ENCODE data around the gene MEG3.

MEG3 gene

DNA sequence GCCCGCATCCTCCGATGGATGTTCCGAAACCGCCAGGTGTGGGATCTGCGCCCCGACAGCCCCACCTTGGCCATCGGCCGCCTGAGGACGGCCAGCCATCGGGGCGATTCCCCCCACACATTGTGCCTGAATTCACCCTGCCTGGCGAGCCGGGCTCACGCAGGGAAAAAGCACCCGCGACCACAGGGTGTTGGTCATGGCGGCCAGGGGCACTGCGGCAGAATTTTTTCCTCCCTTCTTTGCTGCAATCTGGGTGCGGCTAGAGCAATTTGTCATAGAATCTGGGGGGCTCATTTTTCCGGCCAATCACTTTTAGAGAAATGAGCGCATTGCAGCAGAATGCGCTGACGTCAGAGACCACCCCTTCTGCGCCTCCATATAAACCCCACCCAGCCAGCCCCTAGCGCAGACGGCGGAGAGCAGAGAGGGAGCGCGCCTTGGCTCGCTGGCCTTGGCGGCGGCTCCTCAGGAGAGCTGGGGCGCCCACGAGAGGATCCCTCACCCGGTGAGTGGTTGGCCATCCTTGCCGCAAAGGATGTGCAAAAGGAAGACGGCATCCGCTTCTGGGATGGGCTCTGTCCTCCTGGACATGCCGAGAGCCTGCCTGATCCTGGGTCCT is at the start of gene MEG3:
Gene MEG3, plus strand, starts transcription at position 406 of the 619 bp plus-strand sequence.
- intact Hi-C loops (cut with DNase I) = no loop called here
- peak; percentile 29 to 88 (median 68) for DNase-seq

DNA sequence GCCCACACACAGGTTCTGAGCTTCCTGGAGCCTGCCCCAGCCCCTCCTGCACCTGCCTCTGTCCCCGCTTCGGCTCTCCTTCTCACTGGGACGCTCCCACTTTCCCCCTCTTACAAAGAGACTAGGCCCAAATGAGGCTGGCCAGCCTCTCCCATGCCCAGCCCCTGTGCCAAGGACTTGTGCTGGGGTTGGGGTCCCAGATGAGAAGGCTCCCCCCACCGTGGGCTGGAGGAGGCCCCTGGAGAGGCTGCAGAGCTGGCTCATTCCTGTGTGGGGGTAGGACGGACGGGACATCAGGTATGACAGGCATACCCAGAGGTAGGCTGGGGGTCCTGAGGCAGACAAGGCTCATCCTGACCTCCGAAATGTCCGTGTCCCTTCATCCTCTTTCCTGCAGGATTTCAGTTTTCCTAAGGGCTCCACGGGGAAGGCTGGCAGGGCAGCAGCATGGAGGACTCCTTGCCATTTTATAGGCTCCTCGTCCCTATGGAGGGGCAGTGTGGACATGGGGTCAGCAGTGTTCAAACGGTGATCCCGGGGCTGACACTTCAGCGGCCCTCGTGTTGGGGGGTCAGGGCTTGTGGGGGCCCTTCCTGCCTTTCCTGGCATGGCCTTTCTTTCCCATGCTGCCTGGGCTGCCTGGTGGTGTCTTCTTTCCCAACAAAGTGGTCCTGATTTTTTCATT is 49.1 kb upstream of the MEG3 start:
- intact Hi-C loops (cut with DNase I) = no loop called here
- peak in 11 of 42 donors; percentile 2 to 36 (median 13) for DNase-seq

DNA sequence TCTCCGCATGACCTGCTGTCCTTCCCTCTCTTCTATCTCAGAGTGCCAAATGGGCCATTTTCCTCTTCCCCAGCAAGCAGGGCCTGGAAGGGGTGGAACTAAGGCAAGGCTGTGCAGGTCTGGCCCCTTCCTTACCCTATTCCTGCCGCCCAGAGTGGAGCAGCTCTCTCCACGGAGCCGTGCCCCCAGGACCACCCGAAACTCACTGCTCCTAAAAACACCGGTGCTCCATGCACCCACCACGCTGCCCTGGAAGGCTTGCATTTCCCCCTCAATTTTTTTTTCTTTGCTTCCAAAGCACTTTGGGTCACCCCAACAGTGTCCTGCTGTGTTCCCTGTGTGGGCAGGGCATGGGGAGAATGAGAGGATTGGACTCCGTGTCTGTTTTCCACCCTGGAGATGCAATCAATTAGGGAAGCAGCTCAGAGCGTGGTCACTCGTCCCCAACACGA is 48.5 kb upstream of the MEG3 start:
- intact Hi-C loops (cut with DNase I) = no loop called here
- peak in 10 of 42 donors; percentile 2 to 32 (median 6) for DNase-seq

DNA sequence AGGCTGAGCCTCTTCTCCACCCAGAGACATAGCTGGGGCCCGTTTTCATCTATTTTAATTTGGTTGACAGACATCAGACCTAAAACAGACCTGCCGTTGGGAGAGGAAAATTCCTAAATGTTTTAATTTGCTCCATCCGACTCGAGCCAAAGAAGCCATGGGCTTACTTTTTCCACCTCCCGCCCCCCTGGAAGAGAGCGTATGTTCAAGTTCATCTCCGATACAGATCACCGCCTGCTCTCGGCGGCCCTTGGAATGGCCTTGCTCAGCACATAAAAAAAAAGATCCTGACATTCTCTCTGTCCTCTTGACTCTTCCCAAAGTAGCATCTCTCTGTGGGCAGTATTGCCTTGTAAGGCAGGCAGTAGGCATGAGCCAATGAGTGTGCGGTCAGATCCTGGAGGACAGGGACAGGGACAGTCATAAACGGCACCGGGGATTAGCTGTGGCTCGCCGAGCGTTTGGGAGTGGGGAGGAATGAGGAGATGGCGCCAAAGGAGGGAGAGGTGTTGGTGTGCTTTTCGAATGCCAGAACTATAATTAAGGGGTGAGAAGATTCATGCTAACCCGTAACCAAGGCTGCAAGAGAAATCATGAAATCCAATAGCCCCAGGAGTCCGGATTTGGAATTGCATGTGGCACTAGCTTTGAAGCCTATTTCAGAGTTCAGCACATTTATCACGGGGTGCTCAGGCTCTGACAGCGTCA is 47.9 kb upstream of the MEG3 start:
- intact Hi-C loops (cut with DNase I) = no loop called here
- peak in 12 of 42 donors; percentile 1 to 33 (median 7) for DNase-seq

DNA sequence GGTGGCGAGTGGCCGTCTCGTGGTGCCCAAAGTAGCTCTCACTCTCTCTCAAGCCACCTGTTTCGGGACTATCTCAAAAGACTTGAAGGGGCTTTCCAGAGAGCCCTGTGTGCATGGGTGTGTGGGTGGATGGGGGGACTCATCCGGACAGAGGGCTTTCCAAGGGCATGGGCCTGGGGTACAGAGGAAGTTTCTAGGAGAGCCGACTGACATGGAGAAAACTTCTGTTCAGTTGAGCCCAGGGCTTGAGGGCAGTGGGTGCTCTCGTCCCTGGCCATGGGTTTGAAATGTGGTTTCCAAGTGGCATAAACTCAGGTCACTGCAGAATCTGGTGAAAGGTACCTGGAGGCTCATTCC is 47.4 kb upstream of the MEG3 start:
- DNase-seq = peak in 7 of 42 donors; percentile 0 to 37 (median 9)
- intact Hi-C loops (cut with DNase I) = no loop called here

DNA sequence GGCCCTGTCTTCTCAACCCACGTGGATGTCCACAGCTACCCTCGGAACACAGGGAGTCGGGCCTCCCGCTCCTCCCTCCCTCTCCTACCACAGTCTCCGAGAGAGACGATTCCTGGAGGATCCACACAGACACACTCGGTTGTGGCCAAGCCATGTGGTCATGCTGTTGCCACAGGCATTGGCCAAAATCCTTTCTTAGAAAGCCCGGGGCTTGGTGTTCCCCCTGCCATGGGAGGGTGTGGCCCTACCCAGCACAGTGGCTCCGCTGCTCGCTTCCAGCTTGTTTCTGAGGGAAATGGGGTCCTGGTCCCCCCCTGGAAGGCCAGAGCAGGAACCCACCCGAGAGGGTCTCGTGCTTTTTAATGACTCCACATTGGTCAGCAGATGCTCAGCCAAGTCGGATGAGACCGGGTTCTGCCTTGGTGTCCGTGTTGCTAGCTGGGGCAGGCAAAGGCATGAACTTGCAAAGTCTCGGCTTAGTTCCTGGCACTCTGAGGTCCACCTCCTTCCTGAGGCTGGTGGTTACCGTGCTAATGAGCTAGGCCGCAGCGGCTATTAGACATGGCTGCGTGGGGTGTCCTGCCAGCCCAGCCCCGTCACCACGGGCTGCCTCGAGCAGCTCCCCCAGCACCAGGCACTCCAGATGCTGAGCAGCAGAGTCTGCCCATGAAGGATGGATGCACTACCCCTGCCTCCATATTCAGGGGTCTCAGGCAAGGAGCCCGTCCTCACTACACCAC is 46.8 kb upstream of the MEG3 start:
- intact Hi-C loops (cut with DNase I) = no loop called here
- DNase-seq = peak in 13 of 42 donors; percentile 2 to 36 (median 11)

DNA sequence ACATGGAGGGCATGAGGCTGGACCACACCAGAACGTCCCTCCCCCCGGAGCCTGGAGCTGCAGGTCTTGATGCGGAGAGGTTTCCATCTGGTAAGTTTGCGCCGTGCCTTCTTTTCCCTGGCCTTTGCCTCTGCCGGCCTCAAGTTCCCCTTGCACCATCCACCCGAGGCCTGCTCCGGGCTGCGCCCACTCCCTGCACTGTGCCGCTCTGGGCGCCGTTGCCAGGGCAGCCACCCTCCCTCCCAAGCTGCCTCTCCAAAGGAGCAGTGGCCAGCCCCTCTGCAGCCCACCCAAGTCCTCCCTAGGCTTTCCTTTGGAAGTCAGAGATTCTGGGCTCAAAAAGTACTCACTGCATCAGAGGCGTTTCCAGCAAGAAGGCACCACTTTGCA is 46.2 kb upstream of the MEG3 start:
- intact Hi-C loops (cut with DNase I) = no loop called here
- DNase-seq = peak in 9 of 42 donors; percentile 4 to 27 (median 10)

DNA sequence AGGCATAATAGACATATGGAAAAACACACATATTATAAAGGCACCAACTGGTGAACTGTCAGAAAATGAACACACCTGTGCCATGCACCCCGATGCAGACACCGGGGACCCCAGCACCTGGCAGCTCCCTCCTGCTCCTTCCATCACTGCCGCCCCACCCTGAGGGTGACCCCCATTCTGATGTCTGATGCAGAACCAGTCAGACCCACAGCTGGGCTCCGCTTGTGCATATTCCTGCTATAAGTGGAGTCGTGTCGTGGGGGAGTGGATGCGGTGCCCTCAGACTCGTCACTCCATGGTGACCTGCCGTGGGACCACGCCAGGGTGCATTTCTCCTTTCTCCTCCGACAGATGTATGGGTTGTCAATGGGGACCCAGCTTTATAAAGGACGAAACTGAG is 45.7 kb upstream of the MEG3 start:
- intact Hi-C loops (cut with DNase I) = no loop called here
- peak in 8 of 42 donors; percentile 3 to 34 (median 20) for DNase-seq

DNA sequence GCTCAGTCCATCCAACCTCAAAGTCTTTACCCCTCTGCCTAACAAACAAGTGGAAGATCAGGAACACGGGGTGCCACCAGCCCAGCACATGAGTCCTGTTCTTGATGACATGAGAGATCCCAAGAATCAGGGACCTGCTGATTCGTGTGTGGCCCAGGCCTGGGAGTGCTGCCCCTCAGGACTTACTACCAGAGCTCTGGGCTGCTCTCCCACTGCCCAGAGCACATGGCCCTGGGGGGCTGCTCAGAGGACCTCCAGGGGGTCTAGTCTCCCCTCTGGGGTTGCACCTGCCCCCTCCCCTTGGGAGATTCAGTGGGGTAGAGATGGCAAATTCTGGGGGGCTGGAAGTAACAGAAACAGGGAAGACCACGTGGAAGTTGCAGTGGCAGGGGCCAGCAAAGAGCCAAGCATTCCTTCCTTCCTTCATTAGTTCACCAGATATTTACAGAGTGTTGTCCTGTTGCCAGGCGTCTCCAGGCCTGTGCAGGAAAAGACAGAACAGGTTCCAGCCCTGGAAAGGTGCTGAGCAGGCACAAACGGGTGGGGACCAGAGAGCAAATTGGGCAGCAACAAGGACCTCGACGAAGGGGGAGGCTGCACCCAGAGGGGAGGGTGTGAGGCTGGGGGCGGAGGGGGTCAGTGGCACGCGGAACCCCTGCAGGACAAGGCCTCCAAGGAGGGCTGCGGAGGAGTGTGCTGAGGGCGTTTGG is 45.1 kb upstream of the MEG3 start:
- intact Hi-C loops (cut with DNase I) = no loop called here
- DNase-seq = peak in 10 of 42 donors; percentile 0 to 36 (median 14)

DNA sequence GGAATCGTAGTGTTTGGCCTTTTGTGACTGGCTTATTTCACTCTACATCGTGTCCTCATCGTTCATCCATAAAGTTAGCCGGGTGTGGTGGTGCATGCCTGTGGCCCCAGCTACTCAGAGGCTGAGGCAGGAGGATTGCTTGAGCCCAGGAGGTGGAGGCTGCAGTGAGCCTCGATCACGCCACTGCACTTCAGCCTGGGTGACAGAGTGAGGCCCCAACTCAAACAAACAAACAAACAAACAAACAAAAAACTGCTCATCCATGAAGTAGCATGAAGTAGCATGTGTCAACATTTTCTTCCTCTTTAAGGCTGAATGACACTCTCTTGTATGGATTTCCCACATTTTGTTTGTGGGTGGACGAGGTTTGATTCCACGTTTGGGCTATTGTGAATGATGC is 44.0 kb upstream of the MEG3 start:
- intact Hi-C loops (cut with DNase I) = no loop called here
- peak in 2 of 42 donors; percentile 2 to 4 for DNase-seq

DNA sequence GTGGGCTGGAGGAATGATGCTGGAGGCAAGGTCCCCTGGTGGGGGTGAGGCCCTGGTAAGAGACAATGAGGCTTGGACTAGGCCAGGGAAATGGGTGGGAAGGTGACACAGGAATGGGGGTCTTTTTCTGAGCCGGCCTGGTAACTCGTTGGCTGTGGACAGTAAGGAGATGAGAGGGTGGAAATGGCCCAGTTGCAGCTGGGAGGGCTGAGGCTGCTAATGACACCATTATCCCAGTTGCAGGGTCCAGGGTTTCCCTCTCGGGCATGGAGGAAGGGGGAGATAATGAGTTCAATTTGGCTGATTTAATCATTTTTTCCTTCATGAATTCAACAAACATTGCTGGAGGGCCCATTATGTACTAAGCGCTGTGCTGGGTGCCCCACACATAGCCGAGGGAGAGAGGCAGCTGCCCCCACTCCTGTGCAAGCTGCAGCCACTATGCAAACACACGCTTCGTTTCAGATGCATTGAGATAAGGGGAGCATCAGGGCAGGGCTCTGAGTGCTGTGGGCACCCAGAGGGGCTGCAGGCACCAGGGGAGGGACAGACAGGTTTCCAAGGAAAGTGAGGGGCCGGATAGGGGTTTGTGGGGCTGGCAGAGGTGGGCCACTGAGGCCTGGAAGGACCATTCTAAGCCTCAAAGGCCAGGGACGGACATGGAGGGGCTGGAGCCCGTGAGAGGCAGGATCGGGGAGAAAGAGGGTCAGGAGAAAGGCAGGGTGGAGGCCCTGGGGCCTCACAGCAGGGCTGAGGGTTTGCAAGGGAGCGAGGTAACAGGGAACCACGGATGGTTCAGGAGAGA is 43.2 kb upstream of the MEG3 start:
- peak in 2 of 42 donors; percentile 9 to 10 for DNase-seq
- intact Hi-C loops (cut with DNase I) = no loop called here

DNA sequence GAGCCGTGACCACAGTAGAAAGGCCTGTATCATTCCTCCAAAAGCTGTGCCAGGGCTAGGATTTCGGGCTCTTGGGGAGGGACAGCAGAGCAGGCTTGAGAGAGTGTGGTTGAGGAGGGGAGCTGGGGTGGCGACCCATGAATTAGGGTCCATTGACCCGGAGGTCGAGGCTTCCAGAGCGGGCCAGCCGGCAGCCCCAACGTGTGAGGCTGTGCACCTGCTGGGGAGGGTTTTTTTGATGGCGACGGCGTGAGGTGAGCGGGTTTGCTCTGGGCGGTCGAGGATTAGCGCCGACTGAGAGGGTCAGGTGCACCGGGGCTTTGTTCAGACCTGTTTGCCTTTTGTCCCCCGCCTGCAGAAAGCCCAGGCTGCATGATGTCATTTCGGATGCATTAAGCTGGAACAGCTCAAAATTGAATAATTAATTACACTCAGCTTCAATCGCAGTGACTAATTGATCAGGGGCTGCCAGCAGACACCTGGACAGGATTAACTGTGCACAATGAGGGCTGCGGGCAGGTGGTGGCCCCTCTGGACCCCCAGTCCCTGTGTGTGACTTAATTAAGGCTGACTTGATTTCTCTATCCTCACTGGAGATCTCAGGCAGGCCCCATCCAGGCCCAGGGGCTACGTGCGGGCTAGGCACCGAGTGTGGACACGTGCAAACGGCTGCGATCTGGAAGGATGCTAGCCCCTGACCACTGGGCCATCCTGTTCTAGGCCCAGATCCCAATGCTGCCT is 42.1 kb upstream of the MEG3 start:
- intact Hi-C loops (cut with DNase I) = no loop called here
- peak in 1 of 42 donors; percentile 13 for DNase-seq

DNA sequence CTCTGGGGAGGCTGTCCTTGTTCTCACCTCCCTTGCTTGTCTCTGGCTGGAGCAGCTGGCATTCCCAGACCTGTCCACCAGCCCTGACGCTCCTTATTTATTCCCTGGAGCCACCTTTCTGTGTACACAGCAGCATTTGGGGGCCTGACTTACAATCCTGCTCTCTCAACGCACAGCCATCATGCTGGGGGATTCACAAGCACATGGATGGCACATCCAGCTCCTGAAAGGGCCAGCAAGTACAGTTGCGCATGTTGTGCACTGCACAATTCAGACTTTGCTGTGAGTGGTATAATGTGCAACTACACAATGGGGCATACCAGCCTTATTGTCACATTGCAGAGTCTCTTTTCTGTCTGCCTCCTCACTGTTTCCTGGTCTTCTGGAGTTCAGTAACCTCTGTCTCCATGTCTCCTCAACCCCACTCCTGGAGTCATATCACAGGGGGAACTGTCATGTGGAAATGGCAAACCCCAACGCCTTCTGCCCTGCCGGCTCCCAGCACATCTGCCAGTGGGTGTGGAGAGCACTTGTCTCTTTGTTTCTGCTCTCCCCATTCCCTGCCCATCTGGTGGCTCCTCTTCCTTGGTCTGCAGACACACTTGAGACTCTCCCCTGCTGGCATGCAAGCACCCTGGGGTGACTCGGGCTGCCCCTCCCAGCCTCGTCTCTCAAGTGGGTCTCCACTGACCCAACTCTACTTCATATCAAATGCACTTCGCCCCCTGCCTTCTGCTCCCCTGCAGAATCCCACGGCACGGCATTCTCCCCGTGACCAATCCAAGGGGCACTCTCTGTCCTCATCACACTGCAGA is 41.2 kb upstream of the MEG3 start:
- DNase-seq = no peak
- intact Hi-C loops (cut with DNase I) = no loop called here

DNA sequence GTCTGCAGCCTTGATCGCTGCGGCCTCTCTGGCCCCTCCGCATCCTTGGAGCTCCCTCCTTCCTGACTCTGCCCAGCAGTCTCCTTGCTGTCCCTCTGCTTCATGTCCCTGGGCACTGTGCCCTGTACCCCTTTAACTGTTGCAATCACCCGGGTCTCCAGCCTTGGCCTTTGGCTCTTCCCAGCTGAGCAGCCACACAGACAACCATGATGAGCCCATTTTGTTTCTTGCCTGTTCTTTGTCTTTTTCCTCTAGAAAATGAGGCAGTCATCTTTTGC is 40.6 kb upstream of the MEG3 start:
- no peak for DNase-seq
- intact Hi-C loops (cut with DNase I) = no loop called here

DNA sequence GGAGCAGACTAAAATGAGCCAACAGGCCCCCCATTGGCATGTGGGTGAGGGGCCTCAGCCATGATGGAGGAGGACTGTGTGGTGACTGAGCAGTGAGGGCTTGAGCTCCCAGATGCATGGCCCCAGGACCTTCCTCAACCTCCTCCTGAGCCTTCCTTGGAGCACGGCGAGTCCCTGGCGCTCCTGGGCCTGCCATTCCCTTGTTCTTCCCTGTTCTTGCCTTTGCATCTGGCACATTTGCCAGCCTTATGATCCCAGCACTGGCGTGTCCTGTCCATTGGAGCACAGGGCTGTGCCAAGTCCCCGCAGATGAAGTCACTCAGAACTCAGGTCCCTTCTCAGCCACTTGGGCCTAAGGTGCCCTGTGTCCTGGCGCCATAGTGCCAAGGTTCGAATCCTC is 40.3 kb upstream of the MEG3 start:
- peak in 2 of 42 donors; percentile 3 to 47 for DNase-seq
- intact Hi-C loops (cut with DNase I) = no loop called here

DNA sequence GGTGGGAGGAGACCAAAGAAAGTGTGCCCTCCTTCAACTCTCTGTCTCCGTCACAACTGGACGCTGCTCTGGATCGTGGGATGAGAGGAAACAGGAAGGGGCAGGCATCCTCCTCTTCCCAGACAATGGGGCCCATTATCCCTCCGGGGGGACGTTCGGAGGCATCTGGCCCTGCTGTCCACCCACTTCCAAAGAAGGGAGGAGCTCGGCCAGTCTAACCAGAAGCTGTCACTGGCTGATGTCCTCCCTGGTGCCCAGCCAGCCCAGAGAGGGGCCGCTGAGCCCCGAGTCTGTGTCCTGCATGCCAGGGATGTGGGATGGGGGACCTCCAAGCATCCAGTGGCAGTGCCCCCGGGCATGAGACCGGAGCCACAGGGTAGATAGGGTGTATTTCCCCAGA is 39.8 kb upstream of the MEG3 start:
- intact Hi-C loops (cut with DNase I) = no loop called here
- peak; percentile 27 to 90 (median 71) for DNase-seq
